LNCAP (cell line): ENCODE data around the gene PDZD2.

Experiments used
- CTCF ChIP-seq: fragments of 450-650 bp; IDR thresholded peaks from 2 replicates; pipeline ENCODE4 v1.5.1; 2017; ENCODE audit warnings: mild to moderate bottlenecking

Gene PDZD2

GRCh38 chr5:32018476-32019436, 379.8 kb downstream of the PDZD2 start:
- TF ChIP-seq CTCF = no peak

GRCh38 chr5:32020271-32020670, 381.3 kb downstream of the PDZD2 start:
- TF ChIP-seq CTCF = no peak

- no peak for TF ChIP-seq CTCF
These were observed 382.0 kb downstream of the PDZD2 start for GRCh38 chr5:32020946-32021345.

GRCh38 chr5:32021771-32022170, 382.8 kb downstream of the PDZD2 start:
- TF ChIP-seq CTCF = no peak

- TF ChIP-seq CTCF = no peak
These were observed 383.7 kb downstream of the PDZD2 start for GRCh38 chr5:32022638-32023037.

- TF ChIP-seq CTCF = no peak
These were observed 384.9 kb downstream of the PDZD2 start for GRCh38 chr5:32023816-32024215.

GRCh38 chr5:32024751-32025150, 385.8 kb downstream of the PDZD2 start:
- no peak for TF ChIP-seq CTCF
